Amygdala (tissue), 56 donors: Measurements from ENCODE around the gene CEACAM16.
A peak's percentile ranks its signal among the peaks of the same experiment; 100 is the strongest.
"Not testable (repeated sequence)": the region's sequence is repeated elsewhere in the genome, so short reads cannot be mapped to it uniquely, and the experiment has no call there.

Experiments
- DNase-seq, 56 donors: peaks; one replicate each; lab custom pipeline; 2025; lab: John Stamatoyannopoulos, UW

The CEACAM16 gene, protein sequence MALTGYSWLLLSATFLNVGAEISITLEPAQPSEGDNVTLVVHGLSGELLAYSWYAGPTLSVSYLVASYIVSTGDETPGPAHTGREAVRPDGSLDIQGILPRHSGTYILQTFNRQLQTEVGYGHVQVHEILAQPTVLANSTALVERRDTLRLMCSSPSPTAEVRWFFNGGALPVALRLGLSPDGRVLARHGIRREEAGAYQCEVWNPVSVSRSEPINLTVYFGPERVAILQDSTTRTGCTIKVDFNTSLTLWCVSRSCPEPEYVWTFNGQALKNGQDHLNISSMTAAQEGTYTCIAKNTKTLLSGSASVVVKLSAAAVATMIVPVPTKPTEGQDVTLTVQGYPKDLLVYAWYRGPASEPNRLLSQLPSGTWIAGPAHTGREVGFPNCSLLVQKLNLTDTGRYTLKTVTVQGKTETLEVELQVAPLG

GRCh38 chr19:44698492-44699201 lies at the start of gene CEACAM16:
Gene CEACAM16 (plus strand): TSS chr19:44699151. CDS start chr19:44701457, 2,306 bp downstream.
- DNase-seq = no peak

DNA sequence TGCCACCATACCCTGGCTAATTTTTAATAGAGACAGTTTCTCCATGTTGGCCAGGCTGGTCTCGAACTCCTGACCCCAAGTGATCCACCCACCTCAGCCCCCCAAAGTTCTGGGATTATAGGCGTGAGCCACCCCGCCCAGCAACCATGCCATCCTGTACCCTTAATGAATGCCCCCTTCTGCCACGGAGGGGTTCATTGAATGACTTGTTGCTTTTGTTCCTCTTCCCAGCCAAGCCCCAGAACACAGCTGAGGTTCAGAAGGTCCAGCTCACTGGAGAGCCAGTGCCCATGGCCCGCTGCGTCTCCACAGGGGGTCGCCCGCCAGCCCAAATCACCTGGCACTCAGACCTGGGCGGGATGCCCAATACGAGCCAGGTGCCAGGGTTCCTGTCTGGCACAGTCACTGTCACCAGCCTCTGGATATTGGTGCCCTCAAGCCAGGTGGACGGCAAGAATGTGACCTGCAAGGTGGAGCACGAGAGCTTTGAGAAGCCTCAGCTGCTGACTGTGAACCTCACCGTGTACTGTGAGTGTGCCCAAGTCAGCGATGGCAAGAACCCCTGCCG lies 49.3 kb upstream of the CEACAM16 start:
- DNase-seq = no peak

DNA sequence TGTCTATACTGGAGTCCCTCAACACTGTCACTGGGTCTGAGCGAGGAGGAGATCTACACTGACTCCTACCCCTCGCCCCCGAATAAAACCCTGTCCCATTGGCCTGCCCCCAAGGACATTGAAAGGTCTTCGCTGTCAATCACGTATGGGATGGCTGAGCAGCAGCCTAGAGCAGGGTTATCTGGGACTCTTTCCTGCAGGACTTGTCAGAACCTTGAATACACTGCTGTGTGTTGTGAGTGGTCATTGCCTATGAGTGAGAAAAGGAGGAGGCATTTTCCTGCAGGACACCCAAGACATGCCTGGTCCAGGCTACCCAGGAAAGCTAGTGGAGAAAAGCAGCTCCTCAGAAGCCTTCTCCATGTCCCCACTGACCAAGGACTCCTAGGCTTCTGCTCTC lies 45.6 kb upstream of the CEACAM16 start:
- no peak for DNase-seq

- peak in 22 of 56 donors; percentile 2 to 63 (median 18) for DNase-seq
Measured at GRCh38 chr19:44653977-44654774, 44.8 kb upstream of the CEACAM16 start.

- peak in 23 of 56 donors; percentile 3 to 59 (median 12) for DNase-seq
Measured at GRCh38 chr19:44657211-44657921, 41.6 kb upstream of the CEACAM16 start.

DNA sequence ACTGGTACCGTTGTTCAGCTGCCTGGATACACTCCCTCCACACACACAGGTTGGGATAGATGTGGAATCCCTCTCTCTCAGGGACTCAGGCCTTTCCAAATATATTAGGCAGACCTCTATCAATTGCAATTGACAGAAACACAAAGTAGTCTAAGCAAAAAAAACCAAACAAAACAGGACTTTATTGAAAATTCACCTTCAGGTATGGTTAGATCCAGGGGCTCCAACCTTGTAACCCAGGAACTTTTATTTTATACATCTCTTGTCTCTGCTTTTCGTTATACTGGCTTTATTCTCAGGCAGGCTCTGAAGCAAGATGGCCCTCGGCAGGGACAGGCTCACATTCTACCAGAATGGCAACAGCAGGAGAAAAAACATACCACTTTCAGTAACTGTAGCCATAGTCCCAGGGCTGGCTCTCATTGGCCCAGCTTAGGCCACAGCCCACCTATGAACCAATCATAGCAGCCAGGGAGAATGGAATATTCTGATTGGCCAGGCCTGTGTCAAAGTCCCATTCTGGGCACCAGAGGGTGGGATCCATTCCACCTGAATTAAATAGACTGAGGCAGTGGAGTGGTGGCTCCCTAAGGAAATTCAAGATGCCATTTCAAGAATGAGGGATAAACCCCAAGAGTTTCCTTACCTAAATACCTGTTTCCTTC lies 40.8 kb upstream of the CEACAM16 start:
- no peak for DNase-seq

- DNase-seq = no peak
Measured at GRCh38 chr19:44660081-44660480, 38.9 kb upstream of the CEACAM16 start.

DNA sequence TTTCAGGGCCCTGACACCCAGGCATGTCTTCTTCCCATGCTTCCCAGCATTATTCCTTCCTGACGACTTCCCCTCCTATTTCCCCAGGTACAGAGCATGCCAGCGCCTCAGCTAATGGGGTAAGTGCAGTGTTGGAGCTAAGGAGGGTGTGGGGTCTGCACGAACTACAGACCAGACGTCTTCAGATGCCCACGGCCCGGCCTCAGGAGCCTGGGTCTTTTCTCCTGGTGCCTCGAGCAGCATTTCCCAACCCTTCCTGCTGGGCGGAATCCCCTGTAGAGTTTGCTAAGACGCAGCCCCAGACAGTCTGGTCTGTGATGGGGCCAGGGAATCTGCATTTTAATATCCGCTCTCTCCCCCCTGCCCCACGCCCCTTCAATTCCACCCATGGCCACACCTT lies 37.7 kb upstream of the CEACAM16 start:
- DNase-seq = no peak

GRCh38 chr19:44661904-44662303 lies 37.0 kb upstream of the CEACAM16 start:
- DNase-seq = no peak

- DNase-seq = peak in 3 of 56 donors; percentile 1 to 3 (median 3)
Measured at GRCh38 chr19:44662691-44663385, 36.1 kb upstream of the CEACAM16 start.

DNA sequence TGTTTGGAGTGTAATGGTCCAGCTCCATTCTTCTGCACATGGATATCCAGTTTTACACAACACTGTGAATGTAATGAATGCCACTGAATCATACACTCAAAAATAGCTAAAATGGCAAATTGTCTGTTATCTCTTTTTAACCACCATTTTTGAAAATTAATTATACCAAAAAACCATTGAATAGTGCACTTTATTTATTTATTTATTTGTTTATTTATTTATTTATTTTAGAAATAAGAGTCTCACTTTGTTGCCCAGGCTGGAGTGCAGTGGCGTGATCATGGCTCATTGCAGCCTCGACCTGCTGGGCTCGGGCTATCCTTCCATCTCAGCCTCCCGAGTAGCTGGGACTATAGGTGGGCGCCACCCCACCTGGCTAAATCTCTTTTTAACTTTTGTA lies 35.0 kb upstream of the CEACAM16 start:
- no peak for DNase-seq

- no peak for DNase-seq
Measured at GRCh38 chr19:44664976-44665375, 34.0 kb upstream of the CEACAM16 start.

GRCh38 chr19:44666852-44667556 lies 31.9 kb upstream of the CEACAM16 start:
- no peak for DNase-seq

DNA sequence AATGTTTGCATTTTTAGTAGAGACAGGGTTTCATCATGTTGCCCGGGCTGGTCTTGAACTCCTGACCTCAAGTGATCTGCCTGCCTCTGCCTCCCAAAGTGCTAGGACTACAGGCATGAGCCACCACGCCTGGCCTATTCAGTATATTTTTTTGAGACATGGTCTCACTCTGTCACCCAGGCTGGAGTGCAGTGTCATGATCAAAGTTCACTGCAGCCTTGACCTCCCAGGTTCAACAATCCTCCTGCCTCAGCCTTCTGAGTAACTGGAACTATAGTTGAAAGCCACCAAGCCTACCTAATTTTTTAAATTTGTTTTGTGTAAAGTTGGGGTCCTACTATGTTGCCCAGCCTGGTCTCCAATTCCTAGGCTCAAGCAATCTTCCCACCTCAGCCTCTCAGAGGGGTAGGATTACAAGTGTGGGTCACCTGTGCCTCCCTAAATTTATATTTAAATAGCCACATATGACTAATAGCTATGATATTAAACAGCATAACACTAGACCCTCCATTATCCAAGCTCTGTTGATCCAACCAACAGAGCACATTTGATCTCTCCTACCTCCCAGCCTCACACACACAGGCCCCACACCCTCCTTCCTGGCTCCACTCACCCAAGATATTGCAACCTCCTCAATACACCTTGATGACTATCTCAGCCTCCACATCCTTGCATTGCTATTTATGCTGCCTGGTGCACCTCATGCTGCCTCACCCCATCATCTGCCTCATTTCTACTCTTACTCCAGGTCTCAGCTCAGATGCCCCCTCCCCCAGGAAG lies 29.8 kb upstream of the CEACAM16 start:
- DNase-seq = no peak

DNA sequence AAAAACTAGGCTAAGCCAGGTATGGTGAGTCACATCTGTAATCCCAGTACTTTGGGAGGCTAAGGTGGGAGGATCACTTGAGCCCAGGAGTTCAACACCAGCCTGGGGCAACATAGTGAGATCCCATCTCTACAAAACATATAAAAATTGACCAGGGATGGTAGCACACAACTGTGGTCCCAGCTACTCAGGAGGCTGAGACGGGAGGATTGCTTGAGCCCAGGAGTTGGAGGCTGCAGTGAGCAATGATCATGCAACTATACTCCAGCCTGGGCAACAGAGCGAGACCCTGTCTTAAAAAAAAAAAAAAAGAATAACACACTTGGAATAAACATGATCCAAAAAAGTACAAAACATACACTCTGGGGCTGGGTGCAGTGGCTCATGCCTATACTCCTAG lies 28.9 kb upstream of the CEACAM16 start:
- DNase-seq = not testable (repeated sequence)

- no peak for DNase-seq
Measured at GRCh38 chr19:44671400-44671799, 27.6 kb upstream of the CEACAM16 start, which contains the start of gene CEACAM19. Gene CEACAM19 (plus strand): TSS chr19:44671482. CDS start chr19:44671932, 450 bp downstream.

DNA sequence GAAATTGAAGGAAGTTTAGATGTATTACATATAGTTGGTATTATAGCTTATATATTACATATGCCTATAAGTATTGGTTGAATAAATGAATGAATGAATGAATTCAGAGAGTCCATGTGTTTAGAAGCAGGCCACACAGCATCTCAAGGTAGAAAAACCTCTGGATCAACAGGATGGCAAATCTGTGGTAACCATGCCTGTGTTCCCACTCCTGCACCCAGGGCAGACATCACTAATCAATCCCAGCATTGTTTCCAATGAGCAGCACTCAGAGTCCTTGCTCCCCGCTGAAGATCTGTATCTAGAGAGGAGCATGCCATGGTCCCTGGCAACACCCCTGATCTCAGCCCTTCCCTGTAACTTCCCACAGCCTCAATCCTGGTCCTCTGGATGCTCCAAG lies 26.7 kb upstream of the CEACAM16 start:
- no peak for DNase-seq
